ENCODE data around the gene DLD.
A peak's percentile ranks its signal among the peaks of the same experiment; 100 is the strongest.
"Not testable (repeated sequence)": the region's sequence is repeated elsewhere in the genome, so short reads cannot be mapped to it uniquely, and the experiment has no call there.

DLD gene

DNA sequence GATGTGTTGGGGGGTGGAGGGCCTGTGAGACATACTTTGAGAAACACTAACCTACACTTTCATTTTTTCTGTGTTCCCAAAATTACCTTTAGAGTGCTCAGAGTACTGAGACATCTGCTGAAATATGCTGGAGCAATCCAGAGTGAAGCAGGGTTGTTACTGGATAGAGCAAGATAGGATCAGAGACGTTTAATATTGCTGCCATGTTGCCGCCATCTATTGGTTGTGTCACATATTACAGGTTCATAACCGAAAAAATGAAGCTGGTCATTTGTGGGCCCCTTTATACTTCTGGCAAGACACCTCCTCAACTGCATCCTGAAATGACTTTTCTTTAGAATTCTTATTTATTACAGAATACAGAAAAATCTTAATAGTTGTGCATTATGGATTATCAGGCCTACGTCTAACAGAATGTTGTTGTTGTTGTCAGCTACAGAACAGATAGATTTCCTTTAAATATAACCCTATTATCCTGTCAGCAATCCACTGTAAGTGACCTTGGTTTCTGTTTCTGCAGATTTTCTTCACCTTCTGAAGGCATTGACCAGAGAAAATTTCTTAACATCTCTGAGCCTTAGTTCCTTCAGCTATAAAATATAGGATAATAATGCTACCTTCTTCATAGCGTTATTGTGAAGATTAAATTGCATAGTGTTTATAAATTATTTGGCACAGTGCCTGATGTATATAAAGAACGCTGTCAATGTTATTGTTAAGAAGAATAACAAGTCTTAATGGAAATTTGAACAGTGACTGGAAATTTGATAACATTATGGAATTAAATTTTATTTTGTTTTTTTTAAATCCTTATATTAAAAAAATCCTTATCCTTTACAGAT is 16.2 kb upstream of the DLD start:
- peak; percentile 87 for FAIRE-seq

DNA sequence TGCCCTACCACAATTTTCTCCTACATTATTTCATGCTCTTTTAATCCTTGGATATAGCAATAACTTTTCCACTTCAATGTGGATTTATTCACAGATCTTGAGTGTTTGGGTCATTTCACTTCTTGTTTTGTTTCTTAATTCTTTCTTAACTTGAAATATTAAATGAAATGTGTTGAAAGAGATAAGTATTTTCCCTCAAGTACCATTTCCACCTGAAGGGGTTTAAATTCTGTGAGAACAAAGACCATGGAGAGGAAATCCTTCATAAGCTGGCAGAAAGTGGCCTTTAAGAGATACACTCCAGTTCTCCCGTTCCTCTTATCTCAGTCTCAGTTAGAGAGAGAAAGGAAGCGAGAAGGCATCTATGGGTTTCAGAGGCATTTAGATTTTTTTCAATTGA is 14.1 kb upstream of the DLD start:
- no peak for FAIRE-seq

DNA sequence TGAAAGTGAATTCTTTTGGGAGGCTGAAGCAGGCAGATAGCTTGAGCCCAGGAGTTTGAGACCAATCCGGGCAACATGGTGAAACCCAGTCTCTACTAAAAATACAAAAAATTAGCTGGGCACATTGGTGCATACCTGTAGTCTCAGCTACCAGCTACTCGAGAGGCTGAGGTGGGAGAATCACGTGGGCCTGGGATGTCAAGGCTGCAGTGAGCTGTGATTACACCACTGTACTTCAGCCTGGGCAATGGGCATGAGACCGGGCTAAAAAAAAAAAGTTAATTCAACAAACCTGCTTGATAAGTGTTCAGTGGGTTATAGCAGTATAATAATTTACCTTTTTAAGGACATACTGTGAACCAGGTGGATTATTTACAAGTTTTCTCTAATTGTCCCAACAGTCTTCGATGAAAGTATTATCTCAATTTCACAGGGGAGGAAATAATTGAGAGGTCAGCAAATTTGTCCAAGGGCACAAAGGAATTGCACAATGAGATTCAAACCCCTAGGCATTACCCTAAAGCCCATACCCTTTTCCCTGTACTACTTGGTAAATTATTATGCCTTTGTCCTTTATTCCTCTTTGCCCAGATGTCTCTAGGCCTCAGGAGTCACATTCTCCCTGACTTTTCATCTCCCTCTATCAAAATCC is 13.1 kb upstream of the DLD start:
- FAIRE-seq: no peak

DNA sequence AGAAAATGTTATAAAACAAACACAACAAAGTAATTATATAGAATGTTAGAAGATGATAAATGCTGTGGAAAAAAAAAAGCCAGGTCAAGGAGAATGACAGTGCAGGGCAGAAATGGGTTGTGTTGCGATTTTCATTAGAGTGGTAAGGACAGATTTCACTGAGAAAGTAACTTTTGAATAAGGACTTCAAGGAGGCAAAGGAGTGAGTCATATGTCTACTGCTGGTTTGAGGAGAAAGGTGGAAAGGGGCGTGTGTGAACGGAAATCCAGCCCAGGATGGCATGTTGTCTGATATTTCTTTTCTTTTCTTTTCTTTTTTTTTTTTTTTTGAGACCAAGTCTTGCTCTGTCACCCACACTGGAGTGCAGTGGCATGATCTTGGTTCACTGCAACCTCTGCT is 12.3 kb upstream of the DLD start:
- FAIRE-seq: no peak

DNA sequence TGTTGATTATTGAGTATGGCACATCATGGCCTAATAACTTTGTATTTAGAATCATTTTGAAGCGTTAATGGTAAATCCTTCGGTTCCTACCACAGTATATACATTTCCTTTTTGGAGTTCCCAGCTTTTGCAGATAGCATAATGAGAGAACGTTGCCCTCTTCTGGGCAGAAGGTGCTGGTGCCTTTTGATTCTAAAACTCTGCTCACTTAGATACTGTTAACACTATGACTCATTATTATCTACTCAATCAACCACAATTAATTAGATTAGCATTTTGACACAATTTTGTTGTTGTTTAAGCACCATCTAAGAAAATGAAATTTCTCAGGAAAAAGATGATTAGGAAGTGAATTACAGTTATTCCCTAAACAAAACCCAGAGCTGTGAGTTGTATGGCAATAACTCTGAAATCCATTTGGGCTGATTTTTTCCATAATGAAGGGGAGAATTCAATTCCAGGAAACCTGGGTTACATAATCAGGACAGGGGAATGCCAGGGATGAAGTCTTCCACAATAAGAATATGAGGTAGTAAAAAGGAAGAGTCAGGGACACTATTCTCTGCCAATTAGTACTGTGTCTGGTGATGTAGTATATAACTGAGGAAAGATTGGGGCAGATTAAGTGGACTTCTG is 11.5 kb upstream of the DLD start:
- FAIRE-seq: peak; percentile 91

DNA sequence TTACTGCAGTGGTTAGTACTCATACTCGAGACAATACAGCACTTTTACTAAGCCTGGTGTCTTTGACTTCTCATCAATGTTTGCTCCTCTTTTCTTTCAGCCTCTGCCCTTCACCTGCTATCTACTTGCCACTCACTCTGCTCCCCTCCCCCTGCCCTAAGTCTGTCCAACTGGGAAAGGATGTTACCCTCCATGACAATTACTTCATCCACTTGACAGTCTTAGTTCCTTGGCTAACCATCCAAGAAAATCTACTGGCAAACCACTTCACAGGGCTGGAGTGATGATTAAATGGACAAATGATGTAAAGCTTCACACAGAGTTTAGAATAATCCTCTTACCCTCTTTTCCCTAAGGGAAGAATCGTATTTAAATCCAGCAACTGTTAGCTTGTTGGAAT is 8.2 kb upstream of the DLD start:
- FAIRE-seq: no peak

DNA sequence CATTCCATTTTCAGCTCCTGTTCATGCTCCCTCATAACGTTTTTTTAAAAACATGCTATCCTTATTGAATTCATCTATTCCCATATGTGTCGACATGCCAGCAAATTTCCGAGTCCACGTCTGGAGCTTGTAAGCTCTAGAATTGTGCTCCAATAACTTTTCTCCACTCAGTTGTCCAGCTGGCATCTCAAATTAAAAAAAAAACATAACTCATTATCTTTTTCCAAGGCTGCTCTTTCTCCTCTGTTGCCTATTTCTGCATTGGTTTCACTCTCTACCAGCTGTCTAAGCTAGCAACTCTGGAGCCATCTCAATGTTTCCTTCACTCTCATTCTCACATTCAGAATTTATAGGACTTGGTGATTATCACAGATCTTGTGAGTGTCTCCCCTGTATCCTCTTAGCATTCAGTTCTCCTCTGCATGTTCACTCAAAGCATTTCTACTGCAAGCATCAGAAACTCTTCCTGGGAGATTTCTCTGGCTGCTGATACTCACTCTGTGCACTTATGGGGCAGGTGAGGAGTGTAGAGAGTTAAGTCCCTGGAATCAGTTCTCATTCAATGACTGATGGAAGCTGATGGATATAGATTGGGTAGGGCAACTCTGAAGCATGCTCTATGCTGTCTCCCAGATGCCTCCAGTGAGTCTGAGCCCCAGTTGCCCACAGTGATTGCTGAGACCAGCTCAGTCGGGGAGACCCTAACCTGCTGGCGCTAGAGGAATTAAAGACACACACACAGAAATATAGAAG is 6.7 kb upstream of the DLD start:
- no peak for FAIRE-seq

DNA sequence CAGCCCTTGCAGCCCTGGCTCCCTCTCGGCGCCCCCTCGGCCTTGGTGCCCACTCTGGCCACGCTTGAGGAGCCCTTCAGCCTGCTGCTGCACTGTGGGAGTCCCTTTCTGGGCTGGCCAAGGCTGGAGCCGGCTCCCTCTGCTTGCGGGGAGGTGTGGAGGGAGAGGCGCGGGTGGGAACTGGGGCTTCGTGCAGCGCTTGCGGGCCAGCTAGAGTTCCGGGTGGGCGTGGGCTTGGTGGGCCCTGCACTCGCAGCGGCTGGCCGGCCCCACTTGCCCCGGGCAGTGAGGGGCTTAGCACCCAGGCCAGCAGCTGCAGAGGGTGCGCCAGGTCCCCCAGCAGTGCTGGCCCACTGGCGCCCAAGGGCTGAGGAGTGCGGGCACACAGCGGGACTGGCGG is 3.2 kb upstream of the DLD start:
- not testable (repeated sequence) for FAIRE-seq

DNA sequence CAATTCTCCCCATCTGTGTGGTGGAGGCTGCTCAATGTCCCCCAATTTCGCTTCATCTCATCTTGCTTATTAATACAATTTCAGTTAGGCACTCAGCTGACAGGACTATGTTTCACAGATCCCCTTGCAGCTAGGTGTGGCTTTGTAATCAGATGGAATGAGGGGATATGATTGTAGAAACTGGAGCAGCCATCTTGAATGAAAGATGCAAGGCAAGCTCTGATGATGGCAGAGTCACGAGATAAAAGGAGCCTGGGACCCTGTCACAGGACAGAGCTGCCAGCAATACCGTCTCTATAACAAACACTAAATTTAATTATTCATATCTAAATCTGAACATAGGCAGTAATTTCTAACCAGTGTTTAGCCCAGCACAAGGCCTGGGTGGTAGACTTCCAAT is 991 bp upstream of the DLD start:
- FAIRE-seq: no peak

DNA sequence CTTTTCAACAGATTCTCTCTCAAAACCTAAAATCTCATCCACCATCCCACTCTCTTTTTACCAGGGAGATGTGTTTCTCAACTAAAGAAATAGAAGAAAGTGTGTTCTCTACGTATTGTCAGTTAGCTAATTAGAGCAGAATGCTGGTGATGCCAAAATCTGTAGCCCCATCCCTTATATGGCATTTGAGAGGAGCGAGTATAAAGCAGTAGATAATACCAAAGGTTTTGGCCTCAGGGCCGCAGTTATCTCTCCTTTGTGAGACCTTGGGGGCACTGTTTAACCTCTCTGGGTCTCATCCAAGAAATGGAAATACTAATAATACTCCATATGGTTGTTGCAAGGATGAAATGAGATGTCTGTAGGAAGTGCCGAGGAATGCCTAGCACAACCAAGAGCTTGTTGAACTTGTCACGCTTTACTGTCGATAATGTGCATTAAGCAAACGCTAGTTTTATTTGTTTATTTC is 456 bp upstream of the DLD start:
- FAIRE-seq: no peak

DNA sequence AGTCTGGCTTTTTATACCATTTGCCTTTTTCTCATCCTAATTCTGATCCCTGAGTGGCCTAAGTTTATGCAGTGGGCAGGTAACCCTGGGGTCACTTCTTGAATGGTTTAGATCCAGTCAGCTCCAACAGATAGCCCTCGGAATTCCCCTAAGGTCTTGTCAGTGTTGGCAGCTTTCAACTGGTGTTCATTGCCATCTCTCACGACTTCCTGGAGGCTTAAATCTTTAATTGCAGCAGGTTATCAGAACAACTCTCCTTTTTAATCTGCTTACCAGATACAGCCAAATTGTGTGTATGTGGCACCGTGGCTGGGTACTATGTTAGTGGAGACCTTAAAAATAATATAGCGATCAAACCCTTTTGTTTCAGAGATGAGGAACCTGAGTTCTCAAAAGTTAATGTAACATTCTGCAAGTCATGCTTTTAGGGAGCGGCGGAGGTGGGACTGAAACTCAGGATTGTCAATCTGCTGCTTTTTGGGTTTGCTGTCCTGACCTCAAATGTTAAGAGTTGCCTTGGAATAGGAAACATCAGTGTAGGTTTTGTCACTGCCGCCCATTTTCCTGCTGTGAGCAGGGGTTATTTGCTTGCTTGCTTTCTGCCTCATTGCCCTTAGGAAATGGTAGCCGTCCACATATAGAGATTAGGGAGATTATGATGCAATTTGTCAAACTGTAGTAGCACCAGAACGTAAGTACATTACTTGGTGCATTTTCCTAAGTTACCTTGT is 818 bp downstream of the DLD start:
- FAIRE-seq: no peak

DNA sequence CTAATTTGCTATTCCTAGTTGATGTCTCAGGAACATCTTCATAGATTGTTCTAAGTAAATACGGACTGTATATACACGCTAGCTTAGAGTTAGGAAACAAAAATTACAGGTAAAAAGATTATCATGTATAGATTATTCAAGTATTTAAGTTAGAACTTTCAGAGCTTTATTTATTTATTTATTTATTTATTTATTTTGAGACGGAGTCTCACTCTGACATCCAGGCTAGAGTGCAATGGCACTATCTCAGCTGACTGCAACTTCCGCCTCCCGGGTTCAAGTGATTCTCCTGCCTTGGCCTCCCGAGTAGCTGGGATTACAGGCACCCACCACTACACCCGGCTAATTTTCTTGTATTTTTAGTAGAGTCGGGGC is 1.4 kb downstream of the DLD start:
- not testable (repeated sequence) for FAIRE-seq

DNA sequence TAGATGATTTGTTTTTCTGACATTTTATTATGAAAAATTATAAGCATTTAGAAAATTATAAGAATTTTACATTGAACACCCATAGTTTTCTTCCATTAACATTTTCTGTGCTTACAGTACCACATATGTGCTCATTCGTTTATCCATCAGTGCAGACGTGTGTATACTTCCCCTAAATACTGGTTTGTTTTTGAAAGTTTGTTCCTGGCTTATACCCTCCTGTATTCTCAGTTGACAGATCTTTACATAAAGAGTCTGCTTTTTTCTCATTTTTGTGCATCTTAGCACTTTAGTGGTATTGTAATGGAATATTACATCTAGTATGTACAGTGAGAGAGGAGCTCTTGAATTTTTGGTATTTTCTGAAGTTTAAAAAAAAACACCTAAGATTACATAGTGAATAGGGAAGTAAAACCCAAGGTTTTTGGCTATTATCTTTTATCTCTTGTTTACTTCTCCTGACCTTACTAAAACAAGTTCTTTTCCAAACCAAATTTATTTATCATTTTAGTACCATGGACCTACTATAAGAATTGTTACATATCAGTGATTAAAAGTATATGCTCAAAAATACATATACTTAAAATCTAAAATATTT is 8.1 kb downstream of the DLD start:
- peak; percentile 46 for FAIRE-seq

DNA sequence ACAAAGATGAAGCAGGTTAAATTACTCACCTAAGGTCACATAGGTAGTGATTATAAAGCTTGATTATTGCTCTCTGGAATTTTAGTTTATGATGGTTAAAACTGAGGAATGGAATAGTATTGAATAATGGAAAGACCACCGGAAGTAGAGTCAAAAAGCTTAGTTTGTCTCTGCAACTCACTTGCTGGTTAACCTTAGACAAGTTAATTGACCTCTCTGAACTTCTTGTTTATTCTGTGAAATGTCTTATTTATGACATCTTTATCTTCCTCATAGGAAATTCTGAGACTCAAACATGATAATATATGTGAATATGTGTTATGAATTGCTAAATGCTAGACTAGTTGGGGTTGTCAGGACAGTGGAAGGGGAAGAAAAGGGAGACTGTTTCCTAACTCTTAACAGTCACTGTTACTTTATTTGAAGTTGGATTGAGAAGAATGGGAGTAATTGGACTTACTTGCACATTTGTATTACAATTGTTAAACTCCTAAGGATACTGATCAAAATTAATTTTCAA is 9.6 kb downstream of the DLD start:
- FAIRE-seq: no peak

DNA sequence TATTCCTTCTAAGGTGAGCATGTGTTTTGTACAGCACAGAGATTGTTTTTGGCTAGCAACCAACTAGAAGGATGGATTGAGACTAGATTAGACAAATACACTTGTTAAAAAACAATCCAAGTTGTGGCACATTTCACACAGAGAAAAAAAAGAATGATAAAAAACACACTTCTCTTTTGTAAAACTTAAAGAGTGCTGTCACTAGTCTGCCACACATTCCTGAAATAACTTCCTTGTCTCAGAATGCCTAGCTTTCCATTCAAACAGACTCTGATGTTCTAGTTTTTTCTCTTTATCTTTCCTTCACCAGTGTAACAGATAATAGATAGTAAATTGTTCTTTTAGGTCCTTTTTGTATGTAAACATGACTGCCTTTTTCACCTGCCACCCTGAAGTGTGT is 11.4 kb downstream of the DLD start:
- no peak for FAIRE-seq

DNA sequence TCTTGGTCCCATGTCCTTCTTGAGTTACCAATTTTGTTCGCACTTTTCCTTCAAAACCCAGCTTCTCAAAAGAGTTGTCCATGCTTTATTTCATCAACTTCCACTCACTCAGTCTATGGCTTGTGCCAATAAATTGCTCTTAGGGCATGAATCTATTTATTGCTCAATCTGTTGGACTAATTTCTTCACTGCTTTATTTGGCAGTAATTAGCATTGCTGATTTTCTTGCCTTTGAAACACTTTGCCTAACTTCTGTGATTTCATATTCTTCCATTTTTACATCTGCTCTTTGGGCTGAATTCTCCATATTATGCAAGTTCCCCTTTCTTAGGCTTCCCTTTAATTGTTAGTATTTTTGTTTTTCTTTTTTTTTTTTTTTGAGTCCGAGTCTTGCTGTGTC is 16.8 kb downstream of the DLD start:
- FAIRE-seq: no peak

DNA sequence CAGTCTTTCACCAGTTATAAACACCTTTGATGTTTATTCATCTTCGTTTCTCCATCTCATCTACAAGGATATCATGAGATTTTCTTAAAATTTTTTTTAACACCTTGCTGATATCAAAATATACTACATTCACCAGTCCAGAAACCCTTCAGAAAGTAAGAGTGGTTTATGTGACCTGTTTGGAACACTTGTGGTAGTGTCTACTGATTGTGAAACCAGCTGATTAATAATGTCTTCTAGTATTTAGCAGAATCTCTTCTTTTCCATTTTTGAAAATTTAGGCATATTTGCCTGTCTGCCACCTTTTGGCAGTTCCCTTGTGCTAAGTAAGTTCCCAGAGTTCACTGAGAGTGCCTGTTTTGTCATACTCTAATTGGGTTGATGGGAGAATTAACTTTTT is 18.5 kb downstream of the DLD start:
- no peak for FAIRE-seq

DNA sequence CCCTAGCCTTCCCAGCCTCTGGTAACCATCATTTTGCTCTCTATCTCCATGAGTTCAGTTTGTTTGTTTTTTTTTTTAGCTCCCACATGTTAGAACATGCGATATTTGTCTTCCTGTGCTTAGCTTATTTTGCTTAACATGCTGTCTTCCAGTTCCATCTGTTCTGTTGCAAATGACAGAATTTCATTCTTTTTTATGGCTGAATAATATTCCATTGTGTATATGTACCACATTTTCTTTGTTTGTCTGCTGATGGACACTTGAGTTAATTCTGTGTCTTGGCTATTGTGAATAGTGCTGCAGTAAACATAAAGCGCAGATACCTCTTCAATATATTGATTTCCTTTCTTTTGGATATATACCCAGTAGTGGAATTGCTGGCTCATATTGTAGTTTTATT is 21.0 kb downstream of the DLD start:
- no peak for FAIRE-seq

DNA sequence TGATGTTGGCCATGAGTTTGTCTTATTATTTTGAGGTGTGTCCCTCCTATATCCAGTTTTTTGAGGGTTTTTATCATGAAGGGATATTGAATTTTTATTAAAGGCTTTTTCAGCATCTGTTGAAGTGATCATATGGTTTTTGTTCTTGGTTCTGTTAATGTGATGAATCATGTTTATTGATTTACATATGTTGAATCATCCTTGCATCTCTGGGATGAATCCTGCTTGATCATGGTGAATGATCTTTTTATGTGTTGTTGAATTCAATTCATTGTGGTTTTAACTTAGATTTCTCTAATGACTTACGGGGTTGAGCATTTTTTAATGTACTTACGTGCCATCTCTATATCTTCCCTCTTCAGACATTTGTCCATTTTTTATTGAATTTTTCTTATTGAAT is 22.9 kb downstream of the DLD start:
- peak; percentile 28 for FAIRE-seq

DNA sequence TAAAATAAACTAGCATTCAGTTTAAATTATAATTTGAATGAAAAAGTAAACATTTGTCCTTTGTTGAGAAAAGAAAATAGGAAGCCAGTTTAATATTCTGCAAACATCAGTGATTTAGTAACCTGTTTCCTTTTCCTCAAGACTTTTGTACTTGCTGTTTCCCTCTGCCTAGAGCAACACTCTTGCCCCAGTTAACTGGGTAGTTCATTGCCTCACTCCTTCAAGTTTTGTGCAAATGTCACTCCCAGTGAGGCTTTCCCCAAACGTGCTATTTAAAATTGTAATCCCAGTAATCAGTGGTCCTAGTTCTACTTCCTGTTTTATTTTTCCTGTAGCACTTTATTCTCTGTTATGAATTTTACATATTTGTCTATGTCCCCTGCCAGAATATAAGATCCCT is 23.8 kb downstream of the DLD start:
- no peak for FAIRE-seq

DNA sequence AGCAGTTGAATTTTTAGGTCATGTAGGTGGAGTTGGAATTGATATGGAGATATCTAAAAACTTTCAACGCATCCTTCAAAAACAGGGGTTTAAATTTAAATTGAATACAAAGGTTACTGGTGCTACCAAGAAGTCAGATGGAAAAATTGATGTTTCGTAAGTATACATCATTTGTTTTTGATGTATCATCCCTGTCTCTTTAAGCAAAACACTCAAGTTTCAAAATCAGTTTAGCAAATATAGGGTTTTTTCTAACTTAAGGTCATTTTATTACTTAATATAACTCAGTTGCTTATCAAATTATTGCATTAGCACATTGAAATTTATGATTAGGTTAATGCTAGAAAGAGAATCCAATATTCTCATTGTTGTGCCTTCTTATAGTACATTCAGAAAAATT is 24.6 kb downstream of the DLD start:
- no peak for FAIRE-seq
